NCI-H526 (cell line): Measurements from ENCODE around the gene TMEM236.

Experiments used
- DNase-seq, 2 experiments: peaks; one replicate each; lab custom pipeline; 2025; lab: John Stamatoyannopoulos, UW

Gene TMEM236

GRCh38 chr10:17751781-17752445 lies at the start of gene TMEM236:
TMEM236 (plus strand) TSS chr10:17752201; CDS start chr10:17752296, 95 bp downstream.
- DNase-seq: no peak

GRCh38 chr10:17703706-17704105 lies 48.3 kb upstream of the TMEM236 start:
- DNase-seq: no peak

- DNase-seq: no peak
Observed at GRCh38 chr10:17708821-17709220, 43.2 kb upstream of the TMEM236 start.

- DNase-seq: no peak
Observed at GRCh38 chr10:17709492-17709891, 42.5 kb upstream of the TMEM236 start.

GRCh38 chr10:17710181-17710580 lies 41.8 kb upstream of the TMEM236 start:
- DNase-seq: no peak

- no peak for DNase-seq
Observed at GRCh38 chr10:17712053-17712452, 39.9 kb upstream of the TMEM236 start.

- peak; percentile 33 to 68 for DNase-seq
Observed at GRCh38 chr10:17712717-17713471, 39.1 kb upstream of the TMEM236 start.

- DNase-seq: no peak
Observed at GRCh38 chr10:17713758-17714157, 38.2 kb upstream of the TMEM236 start.

- DNase-seq: no peak
Observed at GRCh38 chr10:17716161-17716560, 35.8 kb upstream of the TMEM236 start.

- peak; percentile 7 to 22 for DNase-seq
Observed at GRCh38 chr10:17722317-17723014, 29.5 kb upstream of the TMEM236 start.

GRCh38 chr10:17725703-17726102 lies 26.3 kb upstream of the TMEM236 start:
- DNase-seq: no peak

GRCh38 chr10:17729630-17730029 lies 22.4 kb upstream of the TMEM236 start:
- no peak for DNase-seq

GRCh38 chr10:17730667-17731066 lies 21.3 kb upstream of the TMEM236 start:
- no peak for DNase-seq

- DNase-seq: no peak
Observed at GRCh38 chr10:17731331-17732020, 20.5 kb upstream of the TMEM236 start.

GRCh38 chr10:17733620-17734019 lies 18.4 kb upstream of the TMEM236 start:
- DNase-seq: no peak

GRCh38 chr10:17734432-17735080 lies 17.4 kb upstream of the TMEM236 start:
- DNase-seq: no peak

GRCh38 chr10:17735166-17735941 lies 16.6 kb upstream of the TMEM236 start:
- DNase-seq: no peak

- no peak for DNase-seq
Observed at GRCh38 chr10:17736223-17736622, 15.8 kb upstream of the TMEM236 start.

- DNase-seq: peak; percentile 19
Observed at GRCh38 chr10:17737027-17737965, 14.7 kb upstream of the TMEM236 start.

GRCh38 chr10:17740668-17741067 lies 11.3 kb upstream of the TMEM236 start:
- no peak for DNase-seq
